ENCODE measurements around the gene KLHL18.

Gene KLHL18

GRCh38 chr3:47394881-47395280, 112.1 kb downstream of the KLHL18 start:
- DNase-seq (ENCODE audit: extremely low spot score), result no peak
- TF ChIP-seq FOXM1 (IDR thresholded peaks at IDR 0.05; ENCODE audit: borderline replicate concordance), result no peak
- no peak for TF ChIP-seq FOXK2 (IDR thresholded peaks at IDR 0.05)
- TF ChIP-seq L3MBTL2 (conservative IDR thresholded peaks at IDR 0.05), result no peak
- TF ChIP-seq ELF4 (IDR thresholded peaks at IDR 0.05), result no peak
- TF ChIP-seq LEF1 (IDR thresholded peaks at IDR 0.05; ENCODE audit: borderline replicate concordance), result no peak
- TF ChIP-seq CTBP1 (IDR thresholded peaks at IDR 0.05; ENCODE audit: borderline replicate concordance), result no peak
- CTCF ChIA-PET, result interaction anchor here (0.8 kb wide), 1 partner anchor 26 kb away, joined by 4 read pairs; no protein-coding TSS in a partner anchor

More at GRCh38 chr3:47394881-47395280, 112.1 kb downstream of the KLHL18 start:
- POLR2A ChIA-PET, result interaction anchor here (0.9 to 2.8 kb wide), 3 partner anchors 14 to 18 kb away, joined by 3 to 11 read pairs (median 3); partner anchors contain the start of gene PTPN23
